HepG2 (cell line): ENCODE measurements around the gene PAXX. TPM values are rescaled to one million over a fixed set of nuclear protein-coding genes. Genes with fewer than 3 reads are reported as not detected.
A peak's percentile ranks its signal among the peaks of the same experiment; 100 is the strongest.

ENCODE experiments used
- ARID4A ChIP-seq: sonication (generic); formaldehyde crosslinking; IDR thresholded peaks from 2 replicates; pipeline ENCODE4 v1.5.0; 2020; ENCODE audit warnings: mild to moderate bottlenecking, missing genetic modification reagents, borderline replicate concordance
- ATF4 ChIP-seq, 2 experiments: fragments of 450-650 bp in 1 of 2; sonication (generic) in 1 of 2; formaldehyde crosslinking; IDR thresholded peaks; 2 replicates each; pipeline versions ENCODE4 v1.5.0 to v1.8.0; 2020 to 2022; ENCODE audit warnings: mild to moderate bottlenecking in 1 of 2, missing genetic modification reagents in 1 of 2
- DNMT1 ChIP-seq: sonication (generic); formaldehyde crosslinking; IDR thresholded peaks from 2 replicates; pipeline ENCODE4 v1.5.1; 2020; ENCODE audit warnings: mild to moderate bottlenecking, missing genetic modification reagents
- GFI1 ChIP-seq: sonication (generic); formaldehyde crosslinking; IDR thresholded peaks from 2 replicates; pipeline ENCODE4 v1.5.0; 2020; ENCODE audit warnings: missing genetic modification reagents, mild to moderate bottlenecking, borderline replicate concordance
- HNF1A ChIP-seq, 2 experiments: sonication (generic) in 1 of 2; formaldehyde crosslinking in 1 of 2; IDR thresholded peaks; 2 replicates each; pipeline versions ENCODE4 v1.4.0 to v1.6.1; 2016 to 2020; ENCODE audit warnings: borderline replicate concordance in 1 of 2, low read depth in 1 of 2, mild to moderate bottlenecking in 1 of 2, missing genetic modification reagents in 1 of 2
- KDM5B ChIP-seq: sonication (generic); formaldehyde crosslinking; IDR thresholded peaks from 2 replicates; pipeline ENCODE4 v1.4.0; 2020; ENCODE audit warnings: missing genetic modification reagents, mild to moderate bottlenecking, borderline replicate concordance
- MAFK ChIP-seq, 2 experiments: IDR thresholded peaks in 1 of 2; conservative IDR thresholded peaks in 1 of 2; 2 replicates each; pipeline ENCODE4 v1.6.1; 2011; ENCODE audit warnings: improper control_type of control experiment in 2 of 2, low read length in 2 of 2
- RBFOX2 ChIP-seq: fragments of 200-400 bp; formaldehyde crosslinking; IDR thresholded peaks from 2 replicates; pipeline ENCODE4 v1.6.1; 2017; ENCODE audit warnings: low read depth, mild to moderate bottlenecking, low read length
- SP2 ChIP-seq: sonication (generic); formaldehyde crosslinking; IDR thresholded peaks from 2 replicates; pipeline ENCODE4 v1.5.1; 2020; ENCODE audit warnings: mild to moderate bottlenecking, missing genetic modification reagents
- ZBTB39 ChIP-seq: sonication (generic); formaldehyde crosslinking; IDR thresholded peaks from 2 replicates; pipeline ENCODE4 v1.5.0; 2020; ENCODE audit warnings: missing genetic modification reagents
- ZBTB7A ChIP-seq: sonication (generic); formaldehyde crosslinking; IDR thresholded peaks from 2 replicates; pipeline ENCODE4 v1.8.0; 2022; ENCODE audit warnings: mild to moderate bottlenecking, missing genetic modification reagents
- ZNF446 ChIP-seq: sonication (generic); formaldehyde crosslinking; IDR thresholded peaks from 2 replicates; pipeline ENCODE4 v1.5.0; 2020; ENCODE audit warnings: mild to moderate bottlenecking, missing genetic modification reagents
- polyA plus RNA-seq, 8 experiments: library from polyadenylated mRNA; depleted of rRNA in 3 of 8; stranded (reverse) in 7 of 8; unstranded in 1 of 8; fragments of >200 nt; fragmentation: Illumina TruSeq in 4 of 8; extraction: Trizol in 4 of 8; gene quantifications; 2 replicates each; pipeline versions ENCODE4 v1.2.1 to v1.2.3, GENCODE V29; 2011 to 2016; ENCODE audit warnings: low read depth in 4 of 8, missing spikeins in 1 of 8, mixed read lengths in 1 of 8; ENCODE audit not compliant: insufficient read depth in 1 of 8
- total RNA-seq, 5 experiments: library from RNA; depleted of rRNA; stranded (reverse); fragments of >200 nt; fragmentation: Illumina TruSeq; extraction: Trizol; gene quantifications; 2 replicates each; pipeline ENCODE4 v1.2.3, GENCODE V29; 2016; ENCODE audit warnings: low read depth in 1 of 5

The PAXX gene
- total and polyA plus RNA-seq, 2 of the 13 experiments (the other 11 are each of a cell fraction or from before 2014, with no cell fraction given): 14.0 to 31.9 TPM

GRCh38 chr9:137028263-137029057 is 36.2 kb downstream of the PAXX start (continued):
- TF ChIP-seq ATF4 (CRISPR knock-in tag; IDR thresholded peaks at IDR 0.05) (no peak), SP2 (CRISPR knock-in tag) (0 out of 2 replicates have a peak, but pooled peaks have one; percentile 27), GFI1 (no peak), ZBTB39 (CRISPR knock-in tag) (no peak), ZBTB7A (CRISPR knock-in tag) (no peak), KDM5B (CRISPR knock-in tag) (no peak), ZNF446 (0 out of 2 replicates have a peak, but pooled peaks have one; percentile 70), MAFK (conservative IDR thresholded peaks at IDR 0.05 in 1 of 2, IDR thresholded peaks at IDR 0.05 in 1 of 2; ENCODE audit: low read length in 2 of 2) (no peak), HNF1A (IDR thresholded peaks at IDR 0.05; ENCODE audit: low read depth) (no peak), HNF1A (CRISPR knock-in tag; IDR thresholded peaks at IDR 0.05; ENCODE audit: borderline replicate concordance) (no peak), DNMT1 (no peak), RBFOX2 (0 out of 2 replicates have a peak, but pooled peaks have one; percentile 35), ARID4A (CRISPR knock-in tag) (peak; percentile 51; the same call in 1 of the 2 replicates)
